SK-N-SH (cell line): ENCODE data around the gene APP. TPM values are rescaled to one million over a fixed set of nuclear protein-coding genes. Genes with fewer than 3 reads are reported as not detected.

Source experiments
- CTCF ChIA-PET: fragments of 300-600, 350-600 bp; formaldehyde crosslinking; extraction: SDS; loops from one replicate; lab custom pipeline; 2021; lab: Yijun Ruan, JAX
- POLR2A ChIA-PET: fragments of 350-600 bp; sonication (Branson Sonifier 250); formaldehyde crosslinking; extraction: SDS; loops from one replicate; lab custom pipeline; 2020; ENCODE audit warnings: antibody characterized with exemption, inconsistent platforms; lab: Yijun Ruan, JAX
- DNase-seq: peaks from one replicate; pipeline ENCODE4 v3.0.0; 2012
- H2AFZ ChIP-seq: fragments of 200-600 bp; sonication (generic); 2 replicates; pipeline ENCODE4 v1.8.1; 2016; ENCODE audit warnings: antibody characterized with exemption, mild to moderate bottlenecking, low read depth
- H3F3A ChIP-seq: fragments of 200-600 bp; sonication (generic); replicated peaks from 2 replicates; pipeline ENCODE3; 2016; ENCODE audit warnings: antibody characterized with exemption, mild to moderate bottlenecking; ENCODE audit not compliant: insufficient read depth
- H3K27ac ChIP-seq, 2 experiments: fragments of 200-500 bp in 1 of 2; fragments of 200-600 bp in 1 of 2; sonication (Bioruptor generic) in 1 of 2; sonication (generic), shearing (Covaris generic) in 1 of 2; 2 replicates each; pipeline versions ENCODE4 v1.5.1 to v1.6.1; 2014 to 2016; ENCODE audit warnings: low read depth in 2 of 2, inconsistent platforms in 1 of 2, low read length in 1 of 2, mild to moderate bottlenecking in 1 of 2, mixed read lengths in 1 of 2
- H3K27me3 ChIP-seq: fragments of 200-600 bp; sonication (generic), shearing (Covaris generic); 2 replicates; pipeline ENCODE4 v1.6.1; 2016; ENCODE audit warnings: mixed run types; ENCODE audit not compliant: insufficient read depth
- H3K36me3 ChIP-seq, 2 experiments: fragments of 200-500 bp in 1 of 2; fragments of 200-600 bp in 1 of 2; sonication (Bioruptor generic) in 1 of 2; sonication (generic) in 1 of 2; replicated peaks in 1 of 2; 2 replicates each; pipeline versions ENCODE3 to v1.5.1; 2014 to 2016; ENCODE audit warnings: low read length in 1 of 2, mild to moderate bottlenecking in 1 of 2; ENCODE audit not compliant: insufficient read depth in 2 of 2, control insufficient read depth in 1 of 2
- H3K4me1 ChIP-seq, 2 experiments: fragments of 200-500 bp in 1 of 2; fragments of 200-600 bp in 1 of 2; sonication (Bioruptor generic) in 1 of 2; sonication (generic), shearing (Covaris generic) in 1 of 2; 2 replicates each; pipeline versions ENCODE4 v1.5.1 to v1.6.1; 2014 to 2016; ENCODE audit warnings: low read depth in 1 of 2, low read length in 1 of 2, mixed run types in 1 of 2; ENCODE audit not compliant: insufficient read depth in 2 of 2, control insufficient read depth in 1 of 2
- H3K4me2 ChIP-seq: fragments of 200-600 bp; sonication (generic), shearing (Covaris generic); 2 replicates; pipeline ENCODE4 v1.6.1; 2017; ENCODE audit warnings: mixed run types
- H3K4me3 ChIP-seq, 2 experiments: fragments of 200-500 bp in 1 of 2; fragments of 200-600 bp in 1 of 2; sonication (Bioruptor generic) in 1 of 2; sonication (generic), shearing (Covaris generic) in 1 of 2; 2 replicates each; pipeline versions ENCODE4 v1.5.1 to v1.8.1; 2014 to 2016; ENCODE audit warnings: low read depth in 2 of 2, inconsistent platforms in 1 of 2, low read length in 1 of 2, mild to moderate bottlenecking in 1 of 2, mixed read lengths in 1 of 2, moderate library complexity in 1 of 2
- H3K79me2 ChIP-seq: fragments of 200-600 bp; sonication (generic); 2 replicates; pipeline ENCODE4 v1.8.1; 2017; ENCODE audit warnings: mild to moderate bottlenecking; ENCODE audit not compliant: insufficient read depth
- H3K9ac ChIP-seq: fragments of 200-600 bp; sonication (generic); 2 replicates; pipeline ENCODE4 v1.6.1; 2017; ENCODE audit warnings: mixed run types
- H3K9me2 ChIP-seq: fragments of 200-600 bp; sonication (generic); 2 replicates; pipeline ENCODE4 v1.6.1; 2017; ENCODE audit warnings: mixed run types
- H3K9me3 ChIP-seq: fragments of 200-600 bp; sonication (generic); 2 replicates; pipeline ENCODE4 v1.6.1; 2017; ENCODE audit warnings: mixed run types, mild to moderate bottlenecking, moderate library complexity
- H4K20me1 ChIP-seq: fragments of 200-600 bp; sonication (generic); 2 replicates; pipeline ENCODE4 v1.6.1; 2017; ENCODE audit warnings: mild to moderate bottlenecking, mixed run types; ENCODE audit not compliant: insufficient read depth
- ELF1 ChIP-seq: IDR thresholded peaks from 2 replicates; pipeline ENCODE4 v1.4.0; 2012
- EP300 ChIP-seq, 2 experiments: IDR thresholded peaks; 2 replicates each; pipeline versions ENCODE4 v1.4.0 to v1.6.1; 2012; ENCODE audit warnings: borderline replicate concordance in 1 of 2, low read depth in 1 of 2, low read length in 1 of 2
- EZH2phosphoT487 ChIP-seq: fragments of 200-600 bp; sonication (generic); IDR thresholded peaks from 2 replicates; pipeline ENCODE4 v1.6.1; 2017; ENCODE audit warnings: low read depth, mixed run types, mild to moderate bottlenecking, antibody characterized with exemption, moderate library complexity, borderline replicate concordance
- FOSL2 ChIP-seq: IDR thresholded peaks from 2 replicates; pipeline ENCODE4 v1.4.0; 2012; ENCODE audit warnings: low read depth, mild to moderate bottlenecking, moderate library complexity, borderline replicate concordance
- FOXM1 ChIP-seq: IDR thresholded peaks from 2 replicates; pipeline ENCODE4 v1.4.0; 2012; ENCODE audit warnings: low read depth, mild to moderate bottlenecking
- GABPA ChIP-seq: IDR thresholded peaks from 2 replicates; pipeline ENCODE4 v1.4.0; 2012; ENCODE audit warnings: low read depth, mild to moderate bottlenecking
- GATA2 ChIP-seq: sonication (generic); formaldehyde crosslinking; IDR thresholded peaks from 2 replicates; pipeline ENCODE4 v1.5.0; 2020; ENCODE audit warnings: mild to moderate bottlenecking, missing genetic modification reagents
- MXI1 ChIP-seq: IDR thresholded peaks from 2 replicates; pipeline ENCODE4 v1.6.1; 2012; ENCODE audit warnings: mild to moderate bottlenecking, low read depth, low read length, improper control_type of control experiment
- NRF1 ChIP-seq: IDR thresholded peaks from 2 replicates; pipeline ENCODE4 v1.6.1; 2012; ENCODE audit warnings: low read depth, mild to moderate bottlenecking, low read length
- POLR2AphosphoS5 ChIP-seq: IDR thresholded peaks from 2 replicates; pipeline ENCODE4 v1.6.1; 2012; ENCODE audit warnings: low read depth, low read length
- RCOR1 ChIP-seq: fragments of 150-350 bp; IDR thresholded peaks from 2 replicates; pipeline ENCODE4 v1.6.1; 2017; ENCODE audit warnings: antibody characterized with exemption, low read length
- RFX5 ChIP-seq: IDR thresholded peaks from 2 replicates; pipeline ENCODE4 v1.6.1; 2012; ENCODE audit warnings: mild to moderate bottlenecking, improper control_type of control experiment, low read length
- SIN3A ChIP-seq: IDR thresholded peaks from 2 replicates; pipeline ENCODE4 v1.6.1; 2012; ENCODE audit warnings: low read depth, mild to moderate bottlenecking, low read length, moderate library complexity, borderline replicate concordance
- SMC3 ChIP-seq: IDR thresholded peaks from 2 replicates; pipeline ENCODE4 v1.6.1; 2012; ENCODE audit warnings: low read depth, low read length, improper control_type of control experiment
- TCF12 ChIP-seq: IDR thresholded peaks from 2 replicates; pipeline ENCODE4 v1.4.0; 2012
- TEAD4 ChIP-seq: IDR thresholded peaks from 2 replicates; pipeline ENCODE4 v1.4.0; 2012; ENCODE audit warnings: mild to moderate bottlenecking, borderline replicate concordance; ENCODE audit not compliant: insufficient read depth
- YY1 ChIP-seq: IDR thresholded peaks from 2 replicates; pipeline ENCODE4 v1.4.0; 2012; ENCODE audit warnings: low read depth, mild to moderate bottlenecking
- WGBS: methylation state at CpG from one replicate; pipeline ENCODE4 v1.1.6; 2017; ENCODE audit warnings: low lambda C conversion rate; 5-methylcytosine and 5-hydroxymethylcytosine counted together
- polyA plus RNA-seq, 3 experiments: library from polyadenylated mRNA; depleted of rRNA; stranded (reverse); fragments of >200 nt; gene quantifications; 2 replicates each; pipeline ENCODE4 v1.2.3, GENCODE V29; 2012
- TF ChIP-seq, protein P1 (sequence below): fragments of 150-350 bp; IDR thresholded peaks from 2 replicates; pipeline ENCODE4 v1.6.1; 2017; ENCODE audit warnings: antibody characterized with exemption, low read length, low read depth, borderline replicate concordance
- TF ChIP-seq, protein P2 (sequence below): IDR thresholded peaks from 2 replicates; pipeline ENCODE4 v1.4.0; 2012; ENCODE audit warnings: low read depth, borderline replicate concordance
- TF ChIP-seq, protein P3 (sequence below): IDR thresholded peaks from 2 replicates; pipeline ENCODE4 v1.4.0; 2012; ENCODE audit warnings: low read depth, borderline replicate concordance

Gene APP
- polyA plus RNA-seq, 1 of the 3 experiments (the other 2 are of a cell fraction), result 780 TPM

DNA sequence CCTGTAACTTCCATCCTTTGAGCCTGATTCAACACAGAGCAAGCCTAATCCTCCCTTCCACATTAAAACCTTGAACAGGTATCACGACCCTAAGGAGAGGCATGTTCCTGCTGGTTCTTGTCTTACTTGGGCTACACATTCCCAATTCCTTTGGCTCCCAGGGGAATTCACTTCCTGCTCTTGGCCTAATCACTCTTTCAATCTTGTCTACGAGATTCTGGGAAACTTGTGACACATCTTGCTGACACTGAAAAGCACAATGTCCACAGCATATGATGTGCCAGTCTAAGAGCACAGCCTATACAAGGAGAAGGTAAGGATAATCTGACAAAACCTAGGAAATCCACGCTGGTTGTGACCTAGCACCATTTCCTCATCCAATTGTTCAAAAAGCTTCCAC is 271.9 kb downstream of the APP start:
- H3K9me3 ChIP-seq, result no peaks in the 10 kb centered on the region
- H3F3A ChIP-seq, result peaks cover 29% of the 10 kb centered on the region
- no peak for TF ChIP-seq SMC3
- no peak for TF ChIP-seq POLR2AphosphoS5
- TF ChIP-seq, protein P1, sequence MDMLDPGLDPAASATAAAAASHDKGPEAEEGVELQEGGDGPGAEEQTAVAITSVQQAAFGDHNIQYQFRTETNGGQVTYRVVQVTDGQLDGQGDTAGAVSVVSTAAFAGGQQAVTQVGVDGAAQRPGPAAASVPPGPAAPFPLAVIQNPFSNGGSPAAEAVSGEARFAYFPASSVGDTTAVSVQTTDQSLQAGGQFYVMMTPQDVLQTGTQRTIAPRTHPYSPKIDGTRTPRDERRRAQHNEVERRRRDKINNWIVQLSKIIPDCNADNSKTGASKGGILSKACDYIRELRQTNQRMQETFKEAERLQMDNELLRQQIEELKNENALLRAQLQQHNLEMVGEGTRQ, result no peak
- no peak for TF ChIP-seq GATA2 (CRISPR knock-in tag)
- TF ChIP-seq GABPA, result no peak
- TF ChIP-seq RCOR1, result no peak
- no peak for TF ChIP-seq MXI1
- TF ChIP-seq EZH2phosphoT487, result no peak
- TF ChIP-seq YY1, result no peak
- no peak for TF ChIP-seq EP300 (IDR thresholded peaks at IDR 0.05; ENCODE audit: borderline replicate concordance in 1 of 2, low read depth in 1 of 2, low read length in 1 of 2)
- no peak for TF ChIP-seq SIN3A
- TF ChIP-seq NRF1, result no peak
- TF ChIP-seq, protein P2, sequence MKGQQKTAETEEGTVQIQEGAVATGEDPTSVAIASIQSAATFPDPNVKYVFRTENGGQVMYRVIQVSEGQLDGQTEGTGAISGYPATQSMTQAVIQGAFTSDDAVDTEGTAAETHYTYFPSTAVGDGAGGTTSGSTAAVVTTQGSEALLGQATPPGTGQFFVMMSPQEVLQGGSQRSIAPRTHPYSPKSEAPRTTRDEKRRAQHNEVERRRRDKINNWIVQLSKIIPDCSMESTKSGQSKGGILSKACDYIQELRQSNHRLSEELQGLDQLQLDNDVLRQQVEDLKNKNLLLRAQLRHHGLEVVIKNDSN, result no peak
- no peak for TF ChIP-seq TEAD4
- no peak for TF ChIP-seq TCF12
- no peak overlapping the region for H3K4me2 ChIP-seq
- H3K79me2 ChIP-seq, result no peaks in the 10 kb centered on the region
- DNase-seq, result no peak
- H3K9ac ChIP-seq, result no peak overlapping the region
- no peak overlapping the region for H2AFZ ChIP-seq
- H3K36me3 ChIP-seq, result peaks cover 17 to 27% of the 10 kb centered on the region in 2 experiments
- H3K4me1 ChIP-seq, result peaks cover 0 to 18% of the 10 kb centered on the region in 2 experiments; a peak in 3 of 4 replicates
- ChIA-PET CTCF (interaction anchor here (0.8 kb wide), 1 partner anchor 17 kb away, joined by 3 read pairs; no protein-coding TSS in a partner anchor), POLR2A (no interaction called here)
- no peaks in the 10 kb centered on the region for H3K9me2 ChIP-seq
- H3K27me3 ChIP-seq, result no peaks in the 10 kb centered on the region
- WGBS, result 86% methylated on average over 3 of the region's 3 CpGs
- H3K27ac ChIP-seq, result no peak overlapping the region; a peak in 1 of 4 replicates
- no peaks in the 10 kb centered on the region for H4K20me1 ChIP-seq
- H3K4me3 ChIP-seq, result no peak overlapping the region

DNA sequence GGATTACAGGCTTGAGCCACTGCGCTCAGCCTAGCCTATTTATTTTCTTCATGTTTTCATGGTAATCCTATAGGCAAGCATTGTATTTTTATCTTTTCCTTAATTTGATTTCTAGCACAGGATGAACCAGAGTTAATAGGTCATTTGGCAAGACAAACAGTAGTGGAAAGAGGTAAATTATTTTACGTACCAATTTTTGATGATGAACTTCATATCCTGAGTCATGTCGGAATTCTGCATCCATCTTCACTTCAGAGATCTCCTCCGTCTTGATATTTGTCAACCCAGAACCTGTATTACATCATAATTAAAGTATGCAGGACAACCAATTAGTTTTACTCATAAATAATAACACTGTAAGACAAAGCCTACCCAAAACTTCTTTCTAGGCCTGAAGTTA is 273.2 kb downstream of the APP start:
- no peak for DNase-seq
- Histone ChIP-seq H3K79me2 (no peaks in the 10 kb centered on the region), H3K9ac (no peak overlapping the region), H2AFZ (no peak overlapping the region), H3K27ac (no peak overlapping the region), H3K36me3 (peaks cover 19 to 36% of the 10 kb centered on the region in 2 experiments), H3K9me2 (no peaks in the 10 kb centered on the region), H3K4me3 (no peak overlapping the region), H3K4me1 (peaks cover 0 to 18% of the 10 kb centered on the region in 2 experiments; a peak in 2 of 4 replicates), H3K9me3 (no peaks in the 10 kb centered on the region), H3F3A (peaks cover 26% of the 10 kb centered on the region), H3K27me3 (no peaks in the 10 kb centered on the region), H4K20me1 (no peaks in the 10 kb centered on the region), H3K4me2 (no peak overlapping the region)
- ChIA-PET CTCF (no interaction called here), POLR2A (no interaction called here)
- 68% methylated on average over 4 of the region's 4 CpGs for WGBS
- TF ChIP-seq, protein P3, sequence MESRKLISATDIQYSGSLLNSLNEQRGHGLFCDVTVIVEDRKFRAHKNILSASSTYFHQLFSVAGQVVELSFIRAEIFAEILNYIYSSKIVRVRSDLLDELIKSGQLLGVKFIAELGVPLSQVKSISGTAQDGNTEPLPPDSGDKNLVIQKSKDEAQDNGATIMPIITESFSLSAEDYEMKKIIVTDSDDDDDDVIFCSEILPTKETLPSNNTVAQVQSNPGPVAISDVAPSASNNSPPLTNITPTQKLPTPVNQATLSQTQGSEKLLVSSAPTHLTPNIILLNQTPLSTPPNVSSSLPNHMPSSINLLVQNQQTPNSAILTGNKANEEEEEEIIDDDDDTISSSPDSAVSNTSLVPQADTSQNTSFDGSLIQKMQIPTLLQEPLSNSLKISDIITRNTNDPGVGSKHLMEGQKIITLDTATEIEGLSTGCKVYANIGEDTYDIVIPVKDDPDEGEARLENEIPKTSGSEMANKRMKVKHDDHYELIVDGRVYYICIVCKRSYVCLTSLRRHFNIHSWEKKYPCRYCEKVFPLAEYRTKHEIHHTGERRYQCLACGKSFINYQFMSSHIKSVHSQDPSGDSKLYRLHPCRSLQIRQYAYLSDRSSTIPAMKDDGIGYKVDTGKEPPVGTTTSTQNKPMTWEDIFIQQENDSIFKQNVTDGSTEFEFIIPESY, result no peak
- TF ChIP-seq ELF1 (no peak), SMC3 (no peak), FOSL2 (no peak), GATA2 (CRISPR knock-in tag) (no peak), TCF12 (no peak), FOXM1 (no peak), TEAD4 (no peak), MXI1 (no peak), RFX5 (no peak)
- TF ChIP-seq, protein P1, result no peak
- TF ChIP-seq, protein P2, result no peak
